Measurements from ENCODE around the gene RAB11A. TPM values are rescaled to one million over a fixed set of nuclear protein-coding genes. Genes with fewer than 3 reads are reported as not detected.

Gene RAB11A
- polyA plus RNA-seq, 1 of the 3 experiments (the other 2 are of a cell fraction) = 352 TPM

DNA sequence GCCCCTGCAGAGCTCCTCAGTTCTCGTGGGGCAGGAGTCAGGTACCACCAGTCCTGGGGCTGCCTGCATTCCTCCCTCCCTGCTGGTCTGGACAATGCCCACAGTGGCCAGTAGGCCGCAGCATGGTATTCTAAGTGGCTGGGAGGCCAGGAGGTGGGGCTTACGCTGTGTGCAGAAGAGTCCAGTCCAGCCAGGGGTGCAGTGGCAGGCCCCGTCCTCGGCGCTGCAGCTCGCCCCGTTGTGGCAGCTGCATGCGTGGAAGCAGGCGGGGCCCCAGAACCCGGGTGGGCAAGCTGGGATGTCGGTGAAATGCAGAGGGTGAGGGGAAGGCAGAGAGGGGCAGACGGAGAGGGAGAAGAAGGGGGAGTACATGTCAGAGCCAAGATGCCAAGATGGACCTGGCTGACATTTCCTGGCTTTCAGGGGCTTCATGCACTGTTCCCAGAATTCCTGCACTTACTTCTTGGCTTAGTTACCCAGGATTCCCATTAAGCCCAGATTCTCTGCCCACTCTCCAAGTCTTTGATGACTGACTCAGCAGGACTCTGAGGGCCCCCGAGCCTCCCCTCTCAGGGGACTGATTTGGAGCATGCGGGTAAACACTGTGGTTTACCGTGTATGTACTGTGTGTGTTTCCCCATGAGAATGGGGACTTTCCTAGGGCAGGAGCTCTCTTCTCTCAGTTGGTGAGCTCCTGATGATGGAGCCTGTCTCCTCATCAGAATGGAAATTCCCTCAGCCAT, 47.5 kb downstream of the RAB11A start (continued):
- TF ChIP-seq, protein P1, sequence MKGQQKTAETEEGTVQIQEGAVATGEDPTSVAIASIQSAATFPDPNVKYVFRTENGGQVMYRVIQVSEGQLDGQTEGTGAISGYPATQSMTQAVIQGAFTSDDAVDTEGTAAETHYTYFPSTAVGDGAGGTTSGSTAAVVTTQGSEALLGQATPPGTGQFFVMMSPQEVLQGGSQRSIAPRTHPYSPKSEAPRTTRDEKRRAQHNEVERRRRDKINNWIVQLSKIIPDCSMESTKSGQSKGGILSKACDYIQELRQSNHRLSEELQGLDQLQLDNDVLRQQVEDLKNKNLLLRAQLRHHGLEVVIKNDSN (IDR thresholded peaks at IDR 0.05; ENCODE audit: borderline replicate concordance, low read depth) = no peak
- TF ChIP-seq ELF1 (IDR thresholded peaks at IDR 0.05) (no peak), FOXM1 (IDR thresholded peaks at IDR 0.05; ENCODE audit: low read depth) (no peak), USF2 (IDR thresholded peaks at IDR 0.05; ENCODE audit: borderline replicate concordance, low read depth, low read length) (no peak), SIN3A (IDR thresholded peaks at IDR 0.05; ENCODE audit: borderline replicate concordance, low read depth, low read length) (no peak), RCOR1 (IDR thresholded peaks at IDR 0.05; ENCODE audit: low read length) (no peak), RXRA (IDR thresholded peaks at IDR 0.05; ENCODE audit: borderline replicate concordance, low read depth) (no peak), IRF3 (IDR thresholded peaks at IDR 0.05; ENCODE audit: low read depth, low read length) (no peak), YY1 (IDR thresholded peaks at IDR 0.05; ENCODE audit: low read depth) (no peak), FOSL2 (IDR thresholded peaks at IDR 0.05; ENCODE audit: borderline replicate concordance, low read depth) (no peak), NFIC (IDR thresholded peaks at IDR 0.05; ENCODE audit: borderline replicate concordance) (no peak)
- TF ChIP-seq, protein P2, sequence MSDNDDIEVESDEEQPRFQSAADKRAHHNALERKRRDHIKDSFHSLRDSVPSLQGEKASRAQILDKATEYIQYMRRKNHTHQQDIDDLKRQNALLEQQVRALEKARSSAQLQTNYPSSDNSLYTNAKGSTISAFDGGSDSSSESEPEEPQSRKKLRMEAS (IDR thresholded peaks at IDR 0.05; ENCODE audit: low read depth) = no peak

- TF ChIP-seq, protein P1 (IDR thresholded peaks at IDR 0.05; ENCODE audit: borderline replicate concordance, low read depth) = no peak
- no peak for TF ChIP-seq NFIC (IDR thresholded peaks at IDR 0.05; ENCODE audit: borderline replicate concordance)
- Histone ChIP-seq H3K4me1 (ENCODE audit: control insufficient read depth in 1 of 2, insufficient read depth in 2 of 2, low read depth in 1 of 2, low read length in 1 of 2) (peaks cover 0 to 27% of the 10 kb centered on the region in 2 experiments; a peak in 1 of 4 replicates), H3K4me3 (ENCODE audit: low read depth in 2 of 2, low read length in 1 of 2) (no peak overlapping the region), H3F3A (replicated peaks; ENCODE audit: insufficient read depth) (no peaks in the 10 kb centered on the region), H3K27me3 (ENCODE audit: insufficient read depth) (no peaks in the 10 kb centered on the region), H3K9me3 (no peaks in the 10 kb centered on the region), H3K79me2 (ENCODE audit: insufficient read depth) (no peaks in the 10 kb centered on the region), H3K27ac (ENCODE audit: low read depth in 2 of 2, low read length in 1 of 2) (no peak overlapping the region), H3K9me2 (no peaks in the 10 kb centered on the region), H3K9ac (no peak overlapping the region), H4K20me1 (ENCODE audit: insufficient read depth) (no peaks in the 10 kb centered on the region), H3K4me2 (no peak overlapping the region), H2AFZ (ENCODE audit: low read depth) (no peak overlapping the region), H3K36me3 (replicated peaks in 1 of 2; ENCODE audit: control insufficient read depth in 1 of 2, insufficient read depth in 2 of 2, low read length in 1 of 2) (peaks cover 0 to 6% of the 10 kb centered on the region in 2 experiments)
- ChIA-PET CTCF (interaction anchor here (0.6 to 4.1 kb wide), 28 partner anchors 8 to 650 kb away, joined by 3 to 40 read pairs (median 6); no protein-coding TSS in a partner anchor), POLR2A (no interaction called here)
- 80% methylated on average over 3 of the region's 3 CpGs for WGBS (ENCODE audit: low lambda C conversion rate)
- DNase-seq = no peak
These were observed 48.1 kb downstream of the RAB11A start for GRCh38 chr15:65917407-65917756.
